DND-41 (cell line): Measurements from ENCODE around the gene ACOX3.

Source experiments
- ATAC-seq: fragments of 200-7000 bp; cut with Tn5 transposase; 3 replicates; pipeline ENCODE4 v1.9.1; 2021; ENCODE audit warnings: low read depth; ENCODE audit not compliant: insufficient read depth
- DNase-seq: peaks from one replicate; pipeline ENCODE4 v3.0.0-alpha.2; 2020
- H2AFZ ChIP-seq: 2 replicates; pipeline ENCODE4 v1.6.0; 2012; ENCODE audit warnings: low read depth, low read length
- H3K27ac ChIP-seq: 2 replicates; pipeline ENCODE4 v1.5.1; 2012; ENCODE audit warnings: low read length, inconsistent platforms
- H3K27me3 ChIP-seq: fragments of 200-600 bp; sonication (generic); 2 replicates; pipeline ENCODE4 v1.6.0; 2012; ENCODE audit warnings: low read length, mild to moderate bottlenecking, inconsistent platforms; ENCODE audit not compliant: insufficient read depth, poor library complexity
- H3K36me3 ChIP-seq: 2 replicates; pipeline ENCODE4 v1.5.1; 2012; ENCODE audit warnings: low read length, inconsistent platforms; ENCODE audit not compliant: insufficient read depth
- H3K4me1 ChIP-seq: 2 replicates; pipeline ENCODE4 v1.5.1; 2012; ENCODE audit warnings: mild to moderate bottlenecking, low read length; ENCODE audit not compliant: insufficient read depth
- H3K4me2 ChIP-seq: 2 replicates; pipeline ENCODE4 v1.6.0; 2012; ENCODE audit warnings: mild to moderate bottlenecking, moderate library complexity, low read length, inconsistent platforms; ENCODE audit not compliant: insufficient read depth
- H3K4me3 ChIP-seq, 2 experiments: fragments of 200-600 bp in 1 of 2; shearing (Covaris generic) in 1 of 2; 2 replicates each; pipeline ENCODE4 v1.5.1; 2012 to 2016; ENCODE audit warnings: inconsistent platforms in 2 of 2, low read length in 2 of 2, mild to moderate bottlenecking in 2 of 2, low read depth in 1 of 2, moderate library complexity in 1 of 2
- H3K79me2 ChIP-seq: 2 replicates; pipeline ENCODE4 v1.6.0; 2012; ENCODE audit warnings: low read length, inconsistent platforms; ENCODE audit not compliant: insufficient read depth
- H3K9ac ChIP-seq: 2 replicates; pipeline ENCODE4 v1.6.0; 2012; ENCODE audit warnings: low read depth, mild to moderate bottlenecking, inconsistent platforms, low read length, moderate library complexity
- H3K9me3 ChIP-seq: 2 replicates; pipeline ENCODE4 v1.5.1; 2012; ENCODE audit warnings: low read length, moderate library complexity, mild to moderate bottlenecking, inconsistent platforms; ENCODE audit not compliant: insufficient read depth, severe bottlenecking
- H4K20me1 ChIP-seq: 2 replicates; pipeline ENCODE4 v1.6.0; 2012; ENCODE audit warnings: low read length; ENCODE audit not compliant: insufficient read depth
- EZH2 ChIP-seq: IDR thresholded peaks from 3 replicates; pipeline ENCODE4 v1.6.1; 2012; ENCODE audit warnings: borderline replicate concordance, low read depth, mild to moderate bottlenecking, moderate library complexity, low read length, inconsistent platforms; ENCODE audit not compliant: severe bottlenecking
- TF ChIP-seq, protein P1 (sequence below): IDR thresholded peaks from 2 replicates; pipeline ENCODE4 v1.5.1; 2012; ENCODE audit warnings: borderline replicate concordance, low read length, moderate library complexity, mild to moderate bottlenecking; ENCODE audit not compliant: poor library complexity, severe bottlenecking; ENCODE audit errors: extremely low read depth

Gene ACOX3

DNA sequence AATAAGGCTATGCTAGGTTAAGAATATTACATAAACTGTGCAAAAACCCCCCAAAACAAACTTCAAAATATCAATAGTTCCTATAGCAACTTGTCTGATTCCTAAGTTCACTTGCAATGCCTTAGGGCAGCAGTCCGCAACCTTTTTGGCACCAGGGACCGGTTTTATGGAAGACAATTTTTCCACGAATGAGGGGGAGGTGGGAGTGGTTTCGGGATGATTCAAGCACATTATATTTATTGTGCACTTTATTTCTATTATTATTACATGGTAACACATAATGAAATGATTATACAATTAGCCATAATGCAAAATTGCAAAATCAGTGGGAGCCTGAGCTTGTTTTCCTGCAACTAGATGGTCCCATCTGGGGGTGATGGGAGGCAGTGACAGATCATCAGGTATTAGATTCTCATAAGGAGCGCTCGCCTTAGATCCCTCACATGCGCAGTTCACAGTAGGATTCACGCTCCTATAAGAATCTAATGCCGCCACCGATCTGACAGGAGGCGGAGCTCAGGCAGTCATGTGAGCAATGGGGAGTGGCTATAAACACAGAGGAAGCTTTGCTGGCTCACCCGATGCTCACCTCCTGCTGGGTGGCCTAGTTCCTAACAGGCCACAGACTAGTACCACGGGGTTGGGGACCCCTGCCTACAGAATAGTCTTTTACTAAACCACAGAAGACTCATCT, 39.7 kb downstream of the ACOX3 start:
- no peak overlapping the region for H3K9ac ChIP-seq
- H3K9me3 ChIP-seq: no peaks in the 10 kb centered on the region
- no peak overlapping the region for H3K4me2 ChIP-seq
- no peaks in the 10 kb centered on the region for H3K27me3 ChIP-seq
- no peak overlapping the region for H2AFZ ChIP-seq
- no peaks in the 10 kb centered on the region for H3K4me1 ChIP-seq
- TF ChIP-seq EZH2: no peak
- TF ChIP-seq, protein P1, sequence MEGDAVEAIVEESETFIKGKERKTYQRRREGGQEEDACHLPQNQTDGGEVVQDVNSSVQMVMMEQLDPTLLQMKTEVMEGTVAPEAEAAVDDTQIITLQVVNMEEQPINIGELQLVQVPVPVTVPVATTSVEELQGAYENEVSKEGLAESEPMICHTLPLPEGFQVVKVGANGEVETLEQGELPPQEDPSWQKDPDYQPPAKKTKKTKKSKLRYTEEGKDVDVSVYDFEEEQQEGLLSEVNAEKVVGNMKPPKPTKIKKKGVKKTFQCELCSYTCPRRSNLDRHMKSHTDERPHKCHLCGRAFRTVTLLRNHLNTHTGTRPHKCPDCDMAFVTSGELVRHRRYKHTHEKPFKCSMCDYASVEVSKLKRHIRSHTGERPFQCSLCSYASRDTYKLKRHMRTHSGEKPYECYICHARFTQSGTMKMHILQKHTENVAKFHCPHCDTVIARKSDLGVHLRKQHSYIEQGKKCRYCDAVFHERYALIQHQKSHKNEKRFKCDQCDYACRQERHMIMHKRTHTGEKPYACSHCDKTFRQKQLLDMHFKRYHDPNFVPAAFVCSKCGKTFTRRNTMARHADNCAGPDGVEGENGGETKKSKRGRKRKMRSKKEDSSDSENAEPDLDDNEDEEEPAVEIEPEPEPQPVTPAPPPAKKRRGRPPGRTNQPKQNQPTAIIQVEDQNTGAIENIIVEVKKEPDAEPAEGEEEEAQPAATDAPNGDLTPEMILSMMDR: no peak
- H3K4me3 ChIP-seq: no peak overlapping the region
- H4K20me1 ChIP-seq: peaks cover 3% of the 10 kb centered on the region; the same call in 1 of the 2 replicates
- ATAC-seq (no peak), DNase-seq (no peak)
- no peaks in the 10 kb centered on the region for H3K79me2 ChIP-seq
- peaks cover 11% of the 10 kb centered on the region for H3K36me3 ChIP-seq
- no peak overlapping the region for H3K27ac ChIP-seq

DNA sequence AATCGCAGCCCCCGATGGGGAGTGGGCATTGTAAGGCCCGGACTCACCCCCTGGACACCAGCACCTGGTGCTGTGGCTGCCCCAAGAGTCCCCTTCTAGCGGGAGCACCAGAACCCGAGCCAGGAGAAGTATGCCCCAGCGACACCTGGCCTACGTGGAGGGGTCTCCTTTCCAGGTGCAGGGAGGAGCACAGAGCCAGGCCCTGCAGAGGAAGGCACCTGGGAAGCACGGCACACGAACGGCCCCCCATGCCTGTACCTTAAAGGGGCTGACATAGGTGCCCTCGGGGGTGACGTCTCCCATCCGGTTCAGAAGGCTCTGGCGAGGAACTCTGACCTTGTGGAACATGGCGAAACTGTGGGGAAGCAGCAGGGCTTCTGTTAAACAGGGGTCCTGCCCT, 41.2 kb downstream of the ACOX3 start:
- ATAC-seq: no peak
- no peak overlapping the region for H3K27ac ChIP-seq

DNA sequence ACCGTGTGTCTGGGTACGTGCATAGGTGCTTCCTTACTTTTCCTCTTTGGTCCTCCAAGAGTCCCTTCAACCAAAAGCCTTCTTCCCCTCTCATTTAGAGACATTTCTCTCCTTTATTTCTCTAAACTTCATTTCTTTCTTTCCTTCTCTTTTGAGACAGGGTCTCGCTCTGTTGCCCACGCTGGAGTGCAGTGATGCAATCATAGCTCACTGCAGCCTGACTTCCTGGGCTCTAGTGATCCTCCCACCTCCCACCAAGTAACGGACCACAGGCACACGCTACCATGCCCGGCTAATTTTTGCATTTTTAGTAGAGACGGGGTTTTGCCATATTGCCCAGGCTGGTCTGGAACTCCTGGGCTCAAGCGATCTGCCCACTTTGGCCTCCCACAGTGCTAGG, 42.2 kb downstream of the ACOX3 start:
- no peak for TF ChIP-seq EZH2
- TF ChIP-seq, protein P1: no peak
- H3K4me3 ChIP-seq: no peak overlapping the region
- no peak overlapping the region for H2AFZ ChIP-seq
- DNase-seq: no peak
- H4K20me1 ChIP-seq: peaks cover 3% of the 10 kb centered on the region; the same call in 1 of the 2 replicates
- no peak overlapping the region for H3K4me2 ChIP-seq
- H3K36me3 ChIP-seq: peaks cover 12% of the 10 kb centered on the region; the same call in 1 of the 2 replicates
- ATAC-seq: no peak
- H3K27ac ChIP-seq: no peak overlapping the region
- no peaks in the 10 kb centered on the region for H3K27me3 ChIP-seq
- H3K79me2 ChIP-seq: no peaks in the 10 kb centered on the region
- H3K4me1 ChIP-seq: no peaks in the 10 kb centered on the region
- H3K9ac ChIP-seq: no peak overlapping the region
- no peaks in the 10 kb centered on the region for H3K9me3 ChIP-seq

More for the DNA sequence above, 41.2 kb downstream of the ACOX3 start:
- Histone ChIP-seq H3K4me1 (no peaks in the 10 kb centered on the region), H3K27me3 (no peaks in the 10 kb centered on the region), H3K4me2 (no peak overlapping the region), H3K79me2 (no peaks in the 10 kb centered on the region), H3K9me3 (no peaks in the 10 kb centered on the region), H3K9ac (no peak overlapping the region), H3K36me3 (peaks cover 7% of the 10 kb centered on the region; the same call in 1 of the 2 replicates), H2AFZ (no peak overlapping the region), H4K20me1 (peaks cover 3% of the 10 kb centered on the region; the same call in 1 of the 2 replicates), H3K4me3 (no peak overlapping the region)
- TF ChIP-seq, protein P1: no peak
- TF ChIP-seq EZH2: no peak
- no peak for DNase-seq
